ENCODE results near the gene ADAMTSL2.

DNA sequence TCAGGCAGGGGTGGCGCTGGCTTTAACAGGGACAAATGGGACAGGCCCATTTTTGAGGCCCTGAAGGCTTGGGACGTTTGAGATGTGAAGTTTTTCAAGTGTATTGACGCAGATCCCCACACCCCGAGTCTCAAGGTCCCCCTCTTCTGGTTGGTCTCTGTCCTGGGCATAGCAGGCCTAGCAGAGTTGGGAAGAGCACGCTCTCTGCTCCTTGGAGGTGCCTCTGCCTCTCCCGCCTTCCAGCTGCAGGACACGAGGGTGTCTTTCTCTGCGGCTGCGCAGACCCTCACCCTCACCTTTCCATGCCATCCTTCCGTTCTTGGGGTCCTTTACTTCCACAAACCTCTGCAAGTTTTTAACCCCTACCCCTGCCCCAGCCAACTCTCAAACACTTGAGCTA is 18.6 kb downstream of the ADAMTSL2 start:
- TF ChIP-seq, protein P1, sequence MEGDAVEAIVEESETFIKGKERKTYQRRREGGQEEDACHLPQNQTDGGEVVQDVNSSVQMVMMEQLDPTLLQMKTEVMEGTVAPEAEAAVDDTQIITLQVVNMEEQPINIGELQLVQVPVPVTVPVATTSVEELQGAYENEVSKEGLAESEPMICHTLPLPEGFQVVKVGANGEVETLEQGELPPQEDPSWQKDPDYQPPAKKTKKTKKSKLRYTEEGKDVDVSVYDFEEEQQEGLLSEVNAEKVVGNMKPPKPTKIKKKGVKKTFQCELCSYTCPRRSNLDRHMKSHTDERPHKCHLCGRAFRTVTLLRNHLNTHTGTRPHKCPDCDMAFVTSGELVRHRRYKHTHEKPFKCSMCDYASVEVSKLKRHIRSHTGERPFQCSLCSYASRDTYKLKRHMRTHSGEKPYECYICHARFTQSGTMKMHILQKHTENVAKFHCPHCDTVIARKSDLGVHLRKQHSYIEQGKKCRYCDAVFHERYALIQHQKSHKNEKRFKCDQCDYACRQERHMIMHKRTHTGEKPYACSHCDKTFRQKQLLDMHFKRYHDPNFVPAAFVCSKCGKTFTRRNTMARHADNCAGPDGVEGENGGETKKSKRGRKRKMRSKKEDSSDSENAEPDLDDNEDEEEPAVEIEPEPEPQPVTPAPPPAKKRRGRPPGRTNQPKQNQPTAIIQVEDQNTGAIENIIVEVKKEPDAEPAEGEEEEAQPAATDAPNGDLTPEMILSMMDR (IDR thresholded peaks at IDR 0.05; ENCODE audit: low read depth, low read length, missing input control), result no peak
- TF ChIP-seq, protein P2, sequence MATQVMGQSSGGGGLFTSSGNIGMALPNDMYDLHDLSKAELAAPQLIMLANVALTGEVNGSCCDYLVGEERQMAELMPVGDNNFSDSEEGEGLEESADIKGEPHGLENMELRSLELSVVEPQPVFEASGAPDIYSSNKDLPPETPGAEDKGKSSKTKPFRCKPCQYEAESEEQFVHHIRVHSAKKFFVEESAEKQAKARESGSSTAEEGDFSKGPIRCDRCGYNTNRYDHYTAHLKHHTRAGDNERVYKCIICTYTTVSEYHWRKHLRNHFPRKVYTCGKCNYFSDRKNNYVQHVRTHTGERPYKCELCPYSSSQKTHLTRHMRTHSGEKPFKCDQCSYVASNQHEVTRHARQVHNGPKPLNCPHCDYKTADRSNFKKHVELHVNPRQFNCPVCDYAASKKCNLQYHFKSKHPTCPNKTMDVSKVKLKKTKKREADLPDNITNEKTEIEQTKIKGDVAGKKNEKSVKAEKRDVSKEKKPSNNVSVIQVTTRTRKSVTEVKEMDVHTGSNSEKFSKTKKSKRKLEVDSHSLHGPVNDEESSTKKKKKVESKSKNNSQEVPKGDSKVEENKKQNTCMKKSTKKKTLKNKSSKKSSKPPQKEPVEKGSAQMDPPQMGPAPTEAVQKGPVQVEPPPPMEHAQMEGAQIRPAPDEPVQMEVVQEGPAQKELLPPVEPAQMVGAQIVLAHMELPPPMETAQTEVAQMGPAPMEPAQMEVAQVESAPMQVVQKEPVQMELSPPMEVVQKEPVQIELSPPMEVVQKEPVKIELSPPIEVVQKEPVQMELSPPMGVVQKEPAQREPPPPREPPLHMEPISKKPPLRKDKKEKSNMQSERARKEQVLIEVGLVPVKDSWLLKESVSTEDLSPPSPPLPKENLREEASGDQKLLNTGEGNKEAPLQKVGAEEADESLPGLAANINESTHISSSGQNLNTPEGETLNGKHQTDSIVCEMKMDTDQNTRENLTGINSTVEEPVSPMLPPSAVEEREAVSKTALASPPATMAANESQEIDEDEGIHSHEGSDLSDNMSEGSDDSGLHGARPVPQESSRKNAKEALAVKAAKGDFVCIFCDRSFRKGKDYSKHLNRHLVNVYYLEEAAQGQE (IDR thresholded peaks at IDR 0.05), result no peak
